RWPE1 (cell line): ENCODE measurements around the gene TANGO2.

ENCODE experiments used
- CTCF ChIA-PET: fragments of 350-600 bp; sonication (Branson Sonifier 250); formaldehyde crosslinking; extraction: SDS; loops from one replicate; lab custom pipeline; 2021; lab: Yijun Ruan, JAX
- POLR2A ChIA-PET: fragments of 400-600 bp; formaldehyde crosslinking; extraction: SDS; loops from one replicate; lab custom pipeline; 2020; ENCODE audit warnings: antibody characterized with exemption; ENCODE audit not compliant: low non-redundant PET; lab: Yijun Ruan, JAX
- DNase-seq: peaks from one replicate; pipeline ENCODE4 v3.0.0; 2012; ENCODE audit warnings: low spot score
- H3K27ac ChIP-seq: fragments of 450-650 bp; 2 replicates; pipeline ENCODE4 v1.5.1; 2017
- TF ChIP-seq, protein P1 (sequence below): fragments of 450-650 bp; conservative IDR thresholded peaks from 2 replicates; pipeline ENCODE4 v1.5.1; 2017; ENCODE audit warnings: low read depth, mild to moderate bottlenecking

The TANGO2 gene

DNA sequence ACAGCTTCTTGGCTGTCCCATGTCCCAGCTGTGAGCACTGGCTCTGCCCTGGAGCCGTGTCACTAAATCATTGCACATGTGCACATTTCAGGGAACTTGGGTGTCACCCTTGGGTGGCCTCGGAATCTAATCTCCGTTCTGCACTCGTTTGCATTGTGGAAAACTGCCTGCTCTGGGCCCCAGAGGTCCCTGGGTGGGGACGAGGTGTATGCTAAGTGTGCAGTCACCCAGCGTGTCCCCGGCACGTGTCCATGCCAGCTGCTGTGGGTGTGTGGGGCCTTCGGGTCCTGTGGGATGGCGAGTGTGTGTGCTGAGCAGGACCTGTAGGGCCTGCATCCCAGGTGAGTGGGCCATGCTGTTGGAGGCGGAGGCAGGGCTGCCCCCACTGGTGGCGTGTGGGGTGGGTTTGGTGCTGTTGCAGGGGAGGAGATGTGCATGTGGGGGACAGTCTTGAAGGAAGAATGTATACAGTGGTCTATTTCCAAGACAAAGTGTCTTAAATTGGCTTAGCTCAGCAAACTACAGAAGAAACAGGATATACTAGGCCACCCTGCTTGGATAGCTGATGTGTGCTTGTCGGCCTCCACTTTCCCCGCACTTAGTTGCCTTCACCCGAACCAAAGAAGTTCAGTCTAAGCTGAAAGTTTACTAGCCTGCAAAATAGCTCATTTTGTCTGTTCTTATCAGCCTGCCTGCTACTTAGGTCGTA lies 14.6 kb downstream of the TANGO2 start:
- CTCF ChIA-PET = no interaction called here
- POLR2A ChIA-PET = interaction anchor here (0.5 kb wide), 1 partner anchor 10 kb away, joined by 6 read pairs; no protein-coding TSS in a partner anchor
- H3K27ac ChIP-seq = no peak overlapping the region
- DNase-seq = no peak
- TF ChIP-seq, protein P1, sequence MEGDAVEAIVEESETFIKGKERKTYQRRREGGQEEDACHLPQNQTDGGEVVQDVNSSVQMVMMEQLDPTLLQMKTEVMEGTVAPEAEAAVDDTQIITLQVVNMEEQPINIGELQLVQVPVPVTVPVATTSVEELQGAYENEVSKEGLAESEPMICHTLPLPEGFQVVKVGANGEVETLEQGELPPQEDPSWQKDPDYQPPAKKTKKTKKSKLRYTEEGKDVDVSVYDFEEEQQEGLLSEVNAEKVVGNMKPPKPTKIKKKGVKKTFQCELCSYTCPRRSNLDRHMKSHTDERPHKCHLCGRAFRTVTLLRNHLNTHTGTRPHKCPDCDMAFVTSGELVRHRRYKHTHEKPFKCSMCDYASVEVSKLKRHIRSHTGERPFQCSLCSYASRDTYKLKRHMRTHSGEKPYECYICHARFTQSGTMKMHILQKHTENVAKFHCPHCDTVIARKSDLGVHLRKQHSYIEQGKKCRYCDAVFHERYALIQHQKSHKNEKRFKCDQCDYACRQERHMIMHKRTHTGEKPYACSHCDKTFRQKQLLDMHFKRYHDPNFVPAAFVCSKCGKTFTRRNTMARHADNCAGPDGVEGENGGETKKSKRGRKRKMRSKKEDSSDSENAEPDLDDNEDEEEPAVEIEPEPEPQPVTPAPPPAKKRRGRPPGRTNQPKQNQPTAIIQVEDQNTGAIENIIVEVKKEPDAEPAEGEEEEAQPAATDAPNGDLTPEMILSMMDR = no peak

DNA sequence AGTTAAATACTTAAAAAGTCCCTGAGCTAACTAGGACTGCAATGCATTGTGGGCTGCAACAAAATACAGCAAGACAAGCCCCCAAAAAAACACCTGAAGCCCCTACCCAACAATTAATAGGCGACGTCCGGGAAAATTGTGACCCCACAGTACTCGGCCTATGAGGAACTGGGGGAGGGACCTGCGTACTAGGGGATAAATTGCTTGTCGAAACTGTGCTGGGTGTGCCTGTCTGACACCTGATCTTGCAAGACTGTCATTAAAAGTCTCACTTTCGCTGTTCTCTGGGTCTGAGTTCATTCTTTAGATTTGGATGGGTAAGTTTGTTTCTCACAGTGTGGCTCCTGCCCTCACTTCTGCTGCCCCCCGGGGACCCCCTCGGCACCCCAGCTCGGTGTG lies 15.2 kb downstream of the TANGO2 start:
- no peak for DNase-seq
- TF ChIP-seq, protein P1 = no peak
- POLR2A ChIA-PET = no interaction called here
- CTCF ChIA-PET = no interaction called here
- H3K27ac ChIP-seq = no peak overlapping the region

DNA sequence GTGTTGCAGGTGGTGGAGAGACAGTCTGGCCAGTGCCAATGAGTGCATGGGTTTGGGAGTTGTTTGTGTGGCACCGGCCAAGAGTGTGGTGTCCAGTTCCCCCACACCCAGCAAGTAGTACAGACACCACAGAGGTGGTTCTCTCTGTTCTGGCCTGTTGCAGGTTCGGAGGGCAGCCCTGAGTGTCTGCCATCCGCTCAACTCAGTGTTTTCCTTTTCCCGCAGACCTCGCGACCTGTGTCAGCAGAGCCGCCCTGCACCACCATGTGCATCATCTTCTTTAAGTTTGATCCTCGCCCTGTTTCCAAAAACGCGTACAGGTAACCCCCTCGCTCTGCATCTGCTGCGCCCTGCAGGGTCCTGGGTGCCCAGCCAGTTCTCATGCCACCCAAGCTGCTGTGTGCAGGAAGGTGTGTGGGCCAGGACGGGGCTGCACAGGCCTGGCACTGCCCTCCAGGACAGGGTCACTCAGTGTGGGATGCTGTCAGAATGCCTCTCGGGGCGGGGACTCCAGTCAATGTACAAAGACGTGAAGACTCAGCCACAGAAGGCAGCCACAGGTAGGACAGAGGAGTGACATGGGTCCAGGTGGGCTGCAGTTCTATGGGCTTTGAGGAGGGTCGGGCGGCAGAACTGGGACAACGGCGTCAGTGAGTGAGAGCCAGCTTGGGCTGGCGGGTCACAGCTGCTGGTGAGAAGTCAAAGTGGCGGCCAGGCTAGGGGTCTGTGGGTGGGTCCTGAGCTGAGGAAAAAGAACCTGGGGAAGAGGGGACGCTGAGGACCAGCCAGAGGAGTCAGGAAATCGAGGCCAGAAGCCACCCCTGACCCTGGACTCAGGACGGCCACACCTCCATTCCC lies 15.9 kb downstream of the TANGO2 start:
- TF ChIP-seq, protein P1 = no peak
- H3K27ac ChIP-seq = no peak overlapping the region
- ChIA-PET CTCF (no interaction called here), POLR2A (no interaction called here)
- no peak for DNase-seq

- H3K27ac ChIP-seq = no peak overlapping the region
- no peak for DNase-seq
- TF ChIP-seq, protein P1 = no peak
- ChIA-PET POLR2A (no interaction called here), CTCF (no interaction called here)
Measured at GRCh38 chr22:20037419-20037818, 16.5 kb downstream of the TANGO2 start.

- TF ChIP-seq, protein P1 = no peak
- ChIA-PET POLR2A (no interaction called here), CTCF (no interaction called here)
- no peak overlapping the region for H3K27ac ChIP-seq
- DNase-seq = no peak
Measured at GRCh38 chr22:20038574-20038973, 17.7 kb downstream of the TANGO2 start.

- ChIA-PET CTCF (no interaction called here), POLR2A (no interaction called here)
- no peak overlapping the region for H3K27ac ChIP-seq
- no peak for DNase-seq
- TF ChIP-seq, protein P1 = no peak
Measured at GRCh38 chr22:20039683-20040325, 18.9 kb downstream of the TANGO2 start.
